Vagina (tissue), 2 donors: ENCODE data around the gene CHMP1A. TPM values are rescaled to one million over a fixed set of nuclear protein-coding genes. Genes with fewer than 3 reads are reported as not detected.

Experiments used
- DNase-seq, 2 donors: peaks; one replicate each; pipeline ENCODE4 v3.0.0-alpha.2; 2017; ENCODE audit errors: extremely low spot score in 2 of 2
- H3K27ac ChIP-seq: fragments of 200-600 bp; sonication (generic); one replicate; pipeline ENCODE4 v1.5.1; 2019
- H3K27me3 ChIP-seq: fragments of 200-600 bp; sonication (generic); one replicate; pipeline ENCODE4 v1.5.1; 2019
- H3K36me3 ChIP-seq, 2 donors: fragments of 200-600 bp; sonication (generic); one replicate each; pipeline ENCODE4 v1.5.1; 2017 to 2019
- H3K4me1 ChIP-seq: fragments of 200-600 bp; sonication (generic); one replicate; pipeline ENCODE4 v1.5.1; 2019
- H3K4me3 ChIP-seq, 2 donors: fragments of 200-600 bp; sonication (generic); 1 replicate in 1 of 2; 2 replicates in 1 of 2; pipeline ENCODE4 v1.5.1; 2016 to 2019
- H3K9me3 ChIP-seq: fragments of 200-600 bp; sonication (generic); one replicate; pipeline ENCODE4 v1.5.1; 2019
- CTCF ChIP-seq, 3 experiments: fragments of 450-650 bp in 2 of 3; fragments of 200-600 bp in 1 of 3; sonication (generic) in 1 of 3; IDR thresholded peaks; one replicate each; pipeline ENCODE4 v1.5.1; 2017 to 2019; ENCODE audit warnings: antibody characterized with exemption in 3 of 3, mild to moderate bottlenecking in 2 of 3, moderate library complexity in 2 of 3
- POLR2A ChIP-seq, 2 donors: fragments of 450-650 bp; IDR thresholded peaks; one replicate each; pipeline ENCODE4 v1.6.1; 2017; ENCODE audit warnings: antibody characterized with exemption in 2 of 2, mild to moderate bottlenecking in 2 of 2, moderate library complexity in 2 of 2
- POLR2AphosphoS5 ChIP-seq, 2 donors: sonication (generic); formaldehyde crosslinking; IDR thresholded peaks; one replicate each; pipeline ENCODE4 v1.9.0; 2017; ENCODE audit warnings: antibody characterized with exemption in 2 of 2, mild to moderate bottlenecking in 2 of 2, low read depth in 1 of 2; ENCODE audit not compliant: insufficient read depth in 1 of 2
- intact Hi-C: fragments of 100-400 bp; cut with DNase I; formaldehyde crosslinking; loops from one replicate; pipeline ENCODE4 v1.15.1; 2023
- total RNA-seq: library from RNA; depleted of rRNA; stranded (reverse); fragments of >200 nt; gene quantifications from one replicate; pipeline ENCODE4 v1.2.3, GENCODE V29; 2016

CHMP1A gene
- total RNA-seq, 1 donor from 2014 or later: 117 TPM

GRCh38 chr16:89629827-89630610 lies 27.5 kb downstream of the CHMP1A start:
- Histone ChIP-seq H3K9me3 (no peaks in the 10 kb centered on the region), H3K4me1 (no peaks in the 10 kb centered on the region), H3K4me3 (no peak overlapping the region), H3K27ac (no peak overlapping the region), H3K36me3 (no peaks in the 10 kb centered on the region), H3K27me3 (no peaks in the 10 kb centered on the region)
- intact Hi-C loops: no loop called here
- TF ChIP-seq POLR2A (IDR thresholded peaks at IDR 0.05) (no peak), POLR2AphosphoS5 (IDR thresholded peaks at IDR 0.05; ENCODE audit: insufficient read depth in 1 of 2, low read depth in 1 of 2) (no peak), CTCF (IDR thresholded peaks at IDR 0.05) (no peak)
- no peak for DNase-seq

GRCh38 chr16:89624777-89625761 lies 32.4 kb downstream of the CHMP1A start:
- Histone ChIP-seq H3K27me3 (no peaks in the 10 kb centered on the region), H3K4me3 (no peak overlapping the region)

GRCh38 chr16:89623511-89624261 lies 33.8 kb downstream of the CHMP1A start:
- Histone ChIP-seq H3K27ac (peak overlapping the region; percentile 4), H3K27me3 (no peaks in the 10 kb centered on the region), H3K4me3 (no peak overlapping the region), H3K36me3 (no peaks in the 10 kb centered on the region), H3K4me1 (no peaks in the 10 kb centered on the region), H3K9me3 (no peaks in the 10 kb centered on the region)
- TF ChIP-seq POLR2AphosphoS5 (IDR thresholded peaks at IDR 0.05; ENCODE audit: insufficient read depth in 1 of 2, low read depth in 1 of 2) (no peak), CTCF (IDR thresholded peaks at IDR 0.05) (no peak), POLR2A (IDR thresholded peaks at IDR 0.05) (no peak)
- DNase-seq: no peak
- intact Hi-C loops: no loop called here

More at GRCh38 chr16:89624777-89625761, 32.4 kb downstream of the CHMP1A start:
- Histone ChIP-seq H3K36me3 (no peaks in the 10 kb centered on the region), H3K9me3 (no peaks in the 10 kb centered on the region), H3K4me1 (no peaks in the 10 kb centered on the region), H3K27ac (no peak overlapping the region)
- TF ChIP-seq POLR2A (IDR thresholded peaks at IDR 0.05) (no peak), CTCF (IDR thresholded peaks at IDR 0.05) (no peak), POLR2AphosphoS5 (IDR thresholded peaks at IDR 0.05; ENCODE audit: insufficient read depth in 1 of 2, low read depth in 1 of 2) (no peak)
- intact Hi-C loops: no loop called here
- no peak for DNase-seq

- intact Hi-C loops: no loop called here
- Histone ChIP-seq H3K9me3 (no peaks in the 10 kb centered on the region), H3K4me3 (no peak overlapping the region), H3K27ac (no peak overlapping the region), H3K4me1 (no peaks in the 10 kb centered on the region), H3K36me3 (no peaks in the 10 kb centered on the region), H3K27me3 (no peaks in the 10 kb centered on the region)
- no peak for TF ChIP-seq CTCF (IDR thresholded peaks at IDR 0.05)
- no peak for TF ChIP-seq POLR2A (IDR thresholded peaks at IDR 0.05)
- no peak for TF ChIP-seq POLR2AphosphoS5 (IDR thresholded peaks at IDR 0.05; ENCODE audit: insufficient read depth in 1 of 2, low read depth in 1 of 2)
- no peak for DNase-seq
These were observed 35.7 kb downstream of the CHMP1A start for GRCh38 chr16:89621698-89622409.
